ENCODE data around the gene PROZ. TPM values are rescaled to one million over a fixed set of nuclear protein-coding genes. Genes with fewer than 3 reads are reported as not detected.

Gene PROZ
- total and polyA plus RNA-seq, 2 of the 13 experiments (the other 11 are each of a cell fraction or from before 2014, with no cell fraction given) = 5.6 to 22.5 TPM

DNA sequence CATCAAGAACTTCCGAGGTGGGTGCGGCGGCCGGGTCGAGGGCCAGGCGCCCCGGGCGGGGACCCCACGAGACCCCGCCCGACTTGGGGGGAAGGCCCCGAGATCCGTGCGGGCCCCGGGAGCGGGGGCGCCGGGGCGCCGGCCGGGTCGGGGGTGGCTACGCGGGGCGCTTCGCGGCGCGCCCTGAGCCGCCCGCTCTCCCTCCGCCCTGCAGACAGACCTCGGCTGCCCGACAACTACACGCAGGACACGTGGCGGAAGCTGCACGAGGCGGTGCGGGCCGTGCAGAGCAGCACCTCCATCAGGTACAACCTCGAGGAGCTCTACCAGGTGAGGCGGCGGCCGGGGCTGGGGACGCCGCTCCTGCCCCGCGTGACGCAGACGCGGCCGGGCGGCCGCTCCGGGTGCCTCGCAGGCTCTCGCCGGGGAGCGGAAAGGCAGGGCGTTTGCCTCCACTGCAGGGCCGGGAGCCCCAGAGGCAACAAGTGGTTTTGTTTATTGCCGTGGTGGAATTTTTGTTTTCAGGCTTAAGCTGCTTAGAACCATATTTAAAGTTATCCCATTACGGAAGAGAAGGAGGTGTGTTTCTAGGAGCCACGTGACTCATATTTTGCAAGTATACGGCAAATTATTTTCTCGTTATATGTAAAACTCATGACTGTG, 51.4 kb downstream of the PROZ start (continued):
- TF ChIP-seq ZNF737 (CRISPR knock-in tag; IDR thresholded peaks at IDR 0.05; ENCODE audit: borderline replicate concordance) (no peak; the same call in 1 of the 2 replicates), ZNF296 (CRISPR knock-in tag; conservative IDR thresholded peaks at IDR 0.05) (peak; percentile 76; the same call in 1 of the 2 replicates), ZNF660 (CRISPR knock-in tag; IDR thresholded peaks at IDR 0.05; ENCODE audit: borderline replicate concordance, low read depth) (no peak), AGO2 (optimal IDR thresholded peaks at IDR 0.05; ENCODE audit: low read depth, low read length) (peak; percentile 72), NPAS2 (CRISPR knock-in tag; IDR thresholded peaks at IDR 0.05; ENCODE audit: borderline replicate concordance) (no peak), RBAK (CRISPR knock-in tag; IDR thresholded peaks at IDR 0.05) (no peak), KAT7 (CRISPR knock-in tag; IDR thresholded peaks at IDR 0.05; ENCODE audit: borderline replicate concordance) (peak; percentile 66; the same call in 1 of the 2 replicates), FOSL2 (CRISPR knock-in tag; IDR thresholded peaks at IDR 0.05) (no peak), CENPX (CRISPR knock-in tag; IDR thresholded peaks at IDR 0.05) (no peak), ZNF724P (CRISPR knock-in tag; IDR thresholded peaks at IDR 0.05; ENCODE audit: borderline replicate concordance) (peak; percentile 80; the same call in 1 of the 2 replicates), NFE2 (CRISPR knock-in tag; IDR thresholded peaks at IDR 0.05) (no peak), ZNF580 (CRISPR knock-in tag; IDR thresholded peaks at IDR 0.05; ENCODE audit: borderline replicate concordance, low read depth) (peak; percentile 85; the same call in 1 of the 2 replicates), SP2 (CRISPR knock-in tag; IDR thresholded peaks at IDR 0.05) (0 out of 2 replicates have a peak, but pooled peaks have one; percentile 33), HHEX (CRISPR knock-in tag; IDR thresholded peaks at IDR 0.05) (no peak), ZBTB40 (IDR thresholded peaks at IDR 0.05) (no peak), ZBTB40 (CRISPR knock-in tag; IDR thresholded peaks at IDR 0.05) (peak; percentile 53; the same call in 1 of the 2 replicates), NFKBIZ (CRISPR knock-in tag; IDR thresholded peaks at IDR 0.05) (0 out of 2 replicates have a peak, but pooled peaks have one; percentile 58)
- TF ChIP-seq, protein P1, sequence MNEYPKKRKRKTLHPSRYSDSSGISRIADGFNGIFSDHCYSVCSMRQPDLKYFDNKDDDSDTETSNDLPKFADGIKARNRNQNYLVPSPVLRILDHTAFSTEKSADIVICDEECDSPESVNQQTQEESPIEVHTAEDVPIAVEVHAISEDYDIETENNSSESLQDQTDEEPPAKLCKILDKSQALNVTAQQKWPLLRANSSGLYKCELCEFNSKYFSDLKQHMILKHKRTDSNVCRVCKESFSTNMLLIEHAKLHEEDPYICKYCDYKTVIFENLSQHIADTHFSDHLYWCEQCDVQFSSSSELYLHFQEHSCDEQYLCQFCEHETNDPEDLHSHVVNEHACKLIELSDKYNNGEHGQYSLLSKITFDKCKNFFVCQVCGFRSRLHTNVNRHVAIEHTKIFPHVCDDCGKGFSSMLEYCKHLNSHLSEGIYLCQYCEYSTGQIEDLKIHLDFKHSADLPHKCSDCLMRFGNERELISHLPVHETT (CRISPR knock-in tag; conservative IDR thresholded peaks at IDR 0.05) = peak; percentile 78; the same call in 1 of the 2 replicates

All from HepG2 (cell line).